HG02973 (cell line): ENCODE data around the gene VSTM4.

Experiments
- ATAC-seq: cut with Tn5 transposase; IDR thresholded peaks from one replicate; pipeline ENCODE4 v1.9.1; 2021; ENCODE audit warnings: moderate library complexity; ENCODE audit not compliant: unreplicated experiment

VSTM4 gene

DNA sequence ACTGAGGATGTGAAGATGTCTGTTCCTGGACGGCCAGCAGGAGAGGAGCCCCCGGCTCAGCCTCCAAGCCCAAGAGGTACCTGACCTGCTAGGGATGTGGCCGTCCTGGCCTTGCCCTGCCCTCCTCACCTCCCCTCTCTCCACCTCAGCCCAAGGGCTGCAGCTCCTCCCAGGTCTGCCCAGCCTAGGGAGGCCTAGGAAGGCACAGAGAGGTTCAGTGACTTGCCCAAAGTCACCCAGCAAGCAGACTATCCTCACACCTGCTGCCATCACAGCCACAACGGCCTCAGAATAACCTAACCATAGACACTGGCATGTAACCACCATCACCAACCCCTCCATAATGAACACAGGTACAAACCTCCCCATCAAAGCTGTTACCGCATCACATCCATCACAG lies 137.0 kb downstream of the VSTM4 start:
- no peak for ATAC-seq

DNA sequence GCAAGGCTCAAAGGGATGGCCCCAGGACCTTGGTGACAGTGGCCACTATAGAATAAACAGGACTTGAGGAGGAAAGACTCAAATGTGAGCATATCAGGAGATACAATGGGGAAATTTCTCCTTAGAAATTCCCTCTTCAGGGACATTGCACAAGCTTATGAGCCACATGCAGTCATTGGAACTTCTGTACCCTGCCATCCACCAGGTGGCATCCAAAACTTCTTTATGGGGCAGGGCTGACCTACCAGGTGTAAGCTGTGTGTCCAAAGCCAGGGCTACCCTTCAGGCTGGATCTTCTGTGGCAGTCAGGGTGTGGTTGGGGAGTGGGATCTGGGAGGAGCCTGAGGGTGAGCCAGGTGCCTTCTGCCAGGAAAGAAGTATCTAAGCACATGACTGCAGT lies 139.1 kb downstream of the VSTM4 start:
- no peak for ATAC-seq

DNA sequence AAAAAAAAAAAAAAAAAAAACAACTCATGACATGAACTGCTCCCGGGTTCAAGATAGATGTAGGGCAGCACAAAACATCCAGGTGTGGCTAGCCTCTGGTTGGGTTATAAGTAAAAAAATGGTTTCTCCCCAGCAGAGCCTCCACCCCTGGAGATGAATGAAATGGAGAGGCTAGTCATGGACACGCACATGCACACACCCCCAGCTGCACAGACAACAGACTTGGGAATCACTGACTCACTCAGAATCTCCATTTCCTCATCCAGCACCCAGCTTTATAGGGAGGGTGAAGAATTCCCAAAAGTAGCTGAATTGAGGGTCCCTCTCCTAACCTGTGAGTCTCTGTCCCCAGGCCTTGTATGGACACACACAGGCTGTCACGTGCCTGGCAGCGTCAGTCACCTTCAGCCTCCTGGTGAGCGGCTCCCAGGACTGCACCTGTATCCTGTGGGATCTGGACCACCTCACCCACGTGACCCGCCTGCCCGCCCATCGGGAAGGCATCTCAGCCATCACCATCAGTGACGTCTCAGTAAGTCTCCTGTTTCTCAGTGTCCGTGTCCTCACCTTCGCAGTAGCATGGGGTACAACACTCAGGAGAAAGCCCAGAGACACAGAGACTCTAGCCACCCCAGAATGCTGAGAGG lies 140.7 kb downstream of the VSTM4 start:
- no peak for ATAC-seq

DNA sequence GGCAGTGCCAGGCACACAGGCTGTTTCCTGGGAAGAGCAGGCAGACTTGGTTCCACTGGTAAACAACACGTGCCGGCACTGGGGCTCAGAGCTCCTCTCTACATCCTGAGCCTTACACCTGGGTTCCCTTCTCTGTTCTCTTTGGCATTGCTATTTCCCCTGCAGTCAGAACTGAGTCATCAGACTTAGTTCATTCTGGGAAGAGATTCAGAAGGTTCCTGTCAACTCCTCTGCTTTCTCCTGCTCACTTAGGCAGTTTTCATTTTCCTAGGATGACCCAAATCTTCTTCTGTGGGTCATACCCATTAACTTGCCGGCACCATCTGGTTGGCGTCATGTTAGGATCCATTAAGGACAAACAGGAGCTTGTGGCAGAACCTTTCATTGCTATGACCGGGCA lies 142.3 kb downstream of the VSTM4 start:
- ATAC-seq: no peak

DNA sequence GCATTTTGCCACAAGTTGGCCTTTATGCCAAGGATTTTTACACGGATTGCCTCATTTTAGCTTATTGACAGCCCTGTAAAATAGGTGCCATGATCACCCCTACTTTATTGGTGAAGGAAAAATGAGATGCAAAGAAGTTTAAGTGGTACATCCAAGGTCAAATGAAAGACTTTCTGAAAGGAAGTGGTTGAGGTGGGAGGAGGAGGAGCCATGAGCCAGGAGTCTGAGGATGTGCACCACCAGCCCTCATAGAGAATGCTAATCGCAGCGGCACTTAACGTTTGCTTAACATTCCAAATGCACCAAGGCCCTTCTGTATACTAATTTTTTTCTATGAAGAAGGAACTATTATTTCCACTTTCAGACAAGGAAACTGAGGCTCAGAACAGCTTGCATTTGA lies 144.7 kb downstream of the VSTM4 start:
- no peak for ATAC-seq

DNA sequence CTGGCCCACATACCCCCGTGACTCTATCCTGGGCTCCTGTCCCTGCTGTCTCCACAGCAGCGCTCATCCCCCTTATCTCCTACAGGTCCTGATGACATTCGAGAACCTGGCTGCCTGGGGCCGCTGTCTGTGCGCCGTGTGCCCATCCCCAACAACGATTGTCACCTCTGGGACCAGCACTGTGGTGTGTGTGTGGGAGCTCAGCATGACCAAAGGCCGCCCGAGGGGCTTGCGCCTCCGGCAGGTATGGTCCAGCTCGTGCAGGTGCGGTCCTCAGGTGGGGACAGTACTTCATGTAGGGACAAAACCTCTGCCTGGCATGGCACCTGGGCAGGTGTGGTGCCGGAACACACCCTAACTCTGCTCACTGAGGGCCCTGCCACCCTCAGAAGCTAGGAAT lies 145.3 kb downstream of the VSTM4 start:
- no peak for ATAC-seq

DNA sequence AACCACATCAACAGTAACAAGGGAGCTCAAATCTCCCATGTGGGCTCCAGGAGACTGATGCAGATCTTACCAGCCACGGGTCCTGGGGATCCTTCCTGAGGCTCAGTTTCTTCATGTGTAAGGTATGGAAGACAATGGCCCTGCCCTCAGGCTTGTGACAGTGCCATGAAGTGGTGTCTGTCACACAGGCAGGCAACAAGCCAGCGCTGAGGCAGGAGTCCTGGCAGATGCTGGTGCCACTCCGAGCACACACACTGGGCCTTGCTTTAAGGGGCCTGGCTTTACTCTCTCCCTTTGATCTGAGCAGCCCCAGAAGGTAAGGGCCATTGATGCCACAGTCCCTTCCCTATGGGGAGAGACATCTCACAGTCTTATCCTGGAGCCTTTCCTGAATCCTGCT lies 147.3 kb downstream of the VSTM4 start:
- no peak for ATAC-seq

DNA sequence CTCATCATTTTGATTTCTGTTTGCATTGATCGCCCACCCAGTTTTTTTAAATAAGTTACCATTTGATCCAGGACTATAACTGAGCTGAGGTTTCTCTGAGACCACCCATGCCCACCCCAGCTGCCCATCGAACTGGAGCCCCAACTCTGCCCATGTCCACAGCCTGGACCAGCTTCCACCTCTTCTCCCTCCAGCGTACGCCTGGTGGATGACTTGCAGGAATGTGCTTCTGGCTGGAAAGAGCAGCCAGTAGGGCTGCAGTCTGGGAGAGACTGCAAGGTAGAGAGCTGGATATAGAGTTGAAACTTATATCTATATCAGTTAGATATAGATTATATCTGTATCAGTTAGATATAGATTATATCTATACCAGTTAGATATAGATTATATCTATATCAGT lies 149.9 kb downstream of the VSTM4 start:
- ATAC-seq: no peak
